Measurements from ENCODE around the gene ABCC4.
A peak's percentile ranks its signal among the peaks of the same experiment; 100 is the strongest.

ABCC4 gene

DNA sequence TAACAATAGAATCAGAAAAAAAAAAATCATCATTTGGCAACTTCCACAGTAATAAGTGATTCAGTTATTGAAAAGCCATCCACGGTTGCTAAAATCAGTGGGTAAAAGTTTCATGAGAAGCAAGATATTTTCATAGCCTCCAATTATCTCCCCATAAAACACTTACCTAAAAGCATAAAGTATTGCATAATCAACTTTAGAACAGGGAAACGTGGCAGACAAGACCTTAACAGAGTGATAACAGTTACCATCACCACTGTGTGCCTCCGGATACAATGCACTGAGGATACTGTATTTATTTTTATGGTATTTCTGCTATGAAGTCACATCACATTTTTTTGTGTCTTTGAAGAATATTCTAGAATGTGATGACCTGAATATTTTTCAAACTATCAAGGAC lies 37.0 kb downstream of the ABCC4 start:
- no peak for DNase-seq
- in situ Hi-C loops (cut with HindIII; ENCODE audit: low pct_ligation_motif_present, low pct_unique_long_range_greater_than_20kb, low sequenced_read_pairs): no loop called here

DNA sequence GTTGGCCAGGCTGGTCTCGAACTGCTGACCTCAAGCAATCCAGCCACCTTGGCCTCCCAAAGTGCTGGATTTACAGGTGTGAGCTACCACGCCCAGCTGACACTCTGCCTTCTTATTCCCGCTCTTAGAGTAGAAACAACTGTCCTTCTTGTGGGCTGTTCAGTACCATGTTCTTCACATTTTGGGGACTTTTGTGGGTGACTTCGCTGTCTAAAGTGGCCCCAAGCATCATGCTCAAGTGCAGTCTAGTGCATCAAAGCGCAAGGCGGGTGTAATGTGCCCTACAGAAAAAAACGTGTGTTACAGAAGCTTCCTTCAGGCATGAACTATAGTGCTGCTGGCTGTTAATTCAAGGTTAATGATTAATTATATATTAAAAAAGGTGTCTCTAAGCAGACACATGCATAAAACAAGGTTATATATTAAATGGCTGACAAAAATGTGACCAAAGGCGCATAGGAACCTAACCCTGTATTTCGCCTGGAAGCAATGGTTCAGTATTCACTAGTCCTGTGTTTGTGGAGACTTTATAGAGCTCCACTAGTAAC lies 38.3 kb downstream of the ABCC4 start:
- DNase-seq: no peak
- in situ Hi-C loops (cut with HindIII; ENCODE audit: low pct_ligation_motif_present, low pct_unique_long_range_greater_than_20kb, low sequenced_read_pairs): no loop called here

DNA sequence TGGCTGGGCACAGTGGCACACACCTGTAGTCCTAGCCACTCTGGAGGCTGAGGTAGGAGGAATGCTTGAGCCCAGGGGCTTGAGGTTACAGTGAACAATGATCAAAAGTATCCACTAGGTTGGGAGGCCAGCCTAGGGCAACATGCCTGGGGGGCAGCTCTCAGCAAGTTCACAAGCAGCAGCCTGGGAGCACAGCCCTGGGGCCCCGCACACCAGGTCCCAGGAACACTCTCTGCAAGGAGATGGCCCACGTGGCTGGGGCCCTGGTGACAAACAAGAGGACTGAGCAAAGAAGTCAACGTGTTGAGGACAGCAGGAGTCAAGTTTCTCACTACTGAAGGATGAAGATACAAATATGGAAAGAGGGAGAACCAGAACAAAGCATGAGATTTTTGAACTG lies 39.3 kb downstream of the ABCC4 start:
- no peak for DNase-seq
- in situ Hi-C loops (cut with HindIII; ENCODE audit: low pct_ligation_motif_present, low pct_unique_long_range_greater_than_20kb, low sequenced_read_pairs): no loop called here

DNA sequence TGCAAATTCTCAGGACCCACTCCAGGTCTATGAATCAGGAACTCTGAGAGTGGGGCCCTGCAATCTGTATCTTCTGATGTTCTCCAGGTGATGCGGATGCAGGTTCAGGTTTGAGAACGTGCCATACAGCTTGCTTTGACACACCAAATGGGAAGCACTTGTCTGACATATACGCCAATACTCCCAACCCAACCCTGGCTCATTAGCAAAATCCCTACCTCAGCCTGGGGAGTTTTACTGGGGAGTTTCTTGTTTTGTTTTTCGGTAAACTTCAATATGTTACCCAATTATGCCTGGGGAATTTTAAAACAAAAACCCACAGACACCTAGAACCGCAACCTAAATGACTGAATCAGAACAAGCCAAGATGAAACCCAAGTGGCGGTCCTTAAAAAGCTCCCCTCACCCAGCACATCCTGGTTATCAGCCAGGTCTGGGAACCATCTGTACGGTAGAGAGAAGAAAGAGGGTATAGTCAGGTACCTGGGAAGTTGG lies 41.2 kb downstream of the ABCC4 start:
- in situ Hi-C loops (cut with HindIII; ENCODE audit: low pct_ligation_motif_present, low pct_unique_long_range_greater_than_20kb, low sequenced_read_pairs): no loop called here
- no peak for DNase-seq

DNA sequence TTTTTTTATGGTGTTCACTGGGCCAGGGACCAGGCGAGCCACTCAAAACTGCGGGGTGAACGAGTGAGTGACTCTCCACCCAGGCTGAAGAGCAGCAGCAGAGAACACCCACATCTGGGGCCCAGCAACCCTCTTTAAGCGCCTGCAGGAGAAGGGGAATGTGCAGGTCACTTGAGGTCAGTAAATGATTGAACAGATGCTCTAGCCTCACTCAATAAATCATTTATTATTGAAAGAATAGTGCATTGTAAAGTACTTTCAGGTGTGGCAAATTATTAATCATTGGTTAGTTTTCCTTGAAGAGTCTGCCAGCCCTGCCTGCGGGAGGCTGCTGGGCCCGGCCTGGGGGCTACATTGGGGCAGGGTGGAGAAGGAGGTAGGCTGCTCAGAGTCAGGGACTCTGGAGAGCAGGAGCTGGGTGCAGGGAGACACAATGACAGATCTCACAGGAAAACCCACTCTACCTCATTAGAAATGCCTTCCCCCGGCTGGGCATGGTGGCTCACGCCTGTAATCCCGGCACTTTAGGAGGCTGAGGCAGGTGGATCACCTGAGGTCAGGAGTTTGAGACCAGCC lies 42.5 kb downstream of the ABCC4 start:
- in situ Hi-C loops (cut with HindIII; ENCODE audit: low pct_ligation_motif_present, low pct_unique_long_range_greater_than_20kb, low sequenced_read_pairs): no loop called here
- DNase-seq: peak; percentile 90

DNA sequence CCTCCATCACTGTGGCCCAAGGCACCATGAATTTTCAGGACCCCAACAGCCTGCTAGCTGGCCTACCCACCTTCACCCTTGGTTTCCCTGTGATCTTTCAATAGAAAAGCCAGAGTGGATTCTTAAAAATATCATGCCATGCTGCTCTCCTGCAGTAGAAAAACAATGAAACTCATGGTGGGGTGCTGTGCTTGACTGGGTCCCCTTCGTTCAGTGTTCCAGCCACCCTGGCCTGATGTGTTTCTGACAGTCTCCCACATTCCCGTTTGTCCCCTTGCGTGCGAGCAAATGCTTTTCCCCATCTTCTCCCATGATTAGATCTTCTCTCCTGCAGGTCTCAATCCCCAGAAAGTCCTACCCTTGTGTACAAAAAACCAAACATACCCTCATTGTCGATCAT lies 43.2 kb downstream of the ABCC4 start:
- DNase-seq: no peak
- in situ Hi-C loops (cut with HindIII; ENCODE audit: low pct_ligation_motif_present, low pct_unique_long_range_greater_than_20kb, low sequenced_read_pairs): no loop called here

DNA sequence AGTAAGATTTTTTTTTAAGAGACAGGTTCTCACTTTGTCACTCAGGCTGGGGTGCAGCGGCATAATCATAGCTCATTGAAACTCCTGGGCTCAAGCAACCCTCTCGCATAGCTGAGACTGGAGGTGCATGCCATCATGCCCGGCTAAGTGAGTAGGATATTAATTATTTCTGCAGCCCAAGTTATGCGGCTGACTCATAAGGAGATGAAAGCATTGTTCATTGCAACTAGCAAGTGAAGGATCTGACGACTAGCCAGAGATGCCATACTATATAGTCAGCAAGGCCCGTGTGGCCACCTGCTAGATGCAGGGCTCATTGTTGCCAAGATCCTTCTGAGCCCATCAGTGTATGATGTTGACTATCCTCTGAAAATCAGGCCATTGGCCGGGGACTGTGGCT lies 45.2 kb downstream of the ABCC4 start:
- DNase-seq: peak; percentile 97
- in situ Hi-C loops (cut with HindIII; ENCODE audit: low pct_ligation_motif_present, low pct_unique_long_range_greater_than_20kb, low sequenced_read_pairs): no loop called here

DNA sequence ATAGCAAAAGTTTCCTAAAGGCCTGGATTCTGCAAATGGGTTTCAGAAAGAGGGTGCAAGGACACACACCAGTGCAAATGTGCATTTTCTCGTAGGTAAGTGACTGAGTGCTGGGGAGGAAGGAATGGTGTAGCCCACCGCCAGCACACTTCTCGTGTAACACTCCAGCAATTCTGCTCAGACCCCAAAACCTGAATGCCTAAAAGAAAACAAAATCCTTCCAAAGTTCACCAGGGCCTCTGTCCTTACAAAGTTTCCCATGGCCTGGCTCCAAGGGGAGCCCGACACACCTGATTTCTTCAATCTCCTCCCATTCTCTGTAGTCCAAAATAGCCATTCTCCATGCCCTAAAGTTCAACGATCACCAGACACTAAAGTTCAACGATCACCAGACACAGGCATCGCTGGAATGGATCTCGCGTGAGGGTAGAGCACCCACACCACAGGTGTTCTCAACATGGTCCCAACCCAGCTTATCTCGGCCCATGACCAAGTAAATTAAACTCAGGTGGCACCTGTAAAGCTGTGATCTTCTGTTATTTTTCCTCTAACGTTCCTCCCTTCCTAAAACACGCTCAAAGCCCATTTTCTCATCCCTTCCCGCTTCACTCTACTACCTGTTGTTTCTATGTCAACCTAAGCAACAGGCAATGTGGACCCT lies 46.0 kb downstream of the ABCC4 start:
- in situ Hi-C loops (cut with HindIII; ENCODE audit: low pct_ligation_motif_present, low pct_unique_long_range_greater_than_20kb, low sequenced_read_pairs): no loop called here
- no peak for DNase-seq

DNA sequence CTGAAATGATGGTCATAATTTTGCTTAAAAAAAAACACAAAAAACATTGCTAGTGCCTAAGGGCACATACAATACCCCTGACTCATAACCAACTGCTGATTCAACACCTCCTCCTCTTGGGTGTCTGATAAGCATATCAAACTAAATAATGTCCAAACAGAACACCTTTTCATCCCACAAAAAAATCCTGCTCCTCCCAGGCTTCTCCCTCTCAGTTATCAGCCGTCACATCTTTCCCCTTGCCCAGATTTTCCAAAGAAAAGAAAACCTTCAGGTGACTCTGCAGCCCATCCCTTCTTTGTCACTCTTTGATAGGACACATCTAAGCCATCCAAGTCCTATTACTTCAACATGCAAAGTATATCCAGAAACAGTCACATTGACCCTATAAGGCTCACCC lies 46.9 kb downstream of the ABCC4 start:
- peak; percentile 40 for DNase-seq
- in situ Hi-C loops (cut with HindIII; ENCODE audit: low pct_ligation_motif_present, low pct_unique_long_range_greater_than_20kb, low sequenced_read_pairs): no loop called here

DNA sequence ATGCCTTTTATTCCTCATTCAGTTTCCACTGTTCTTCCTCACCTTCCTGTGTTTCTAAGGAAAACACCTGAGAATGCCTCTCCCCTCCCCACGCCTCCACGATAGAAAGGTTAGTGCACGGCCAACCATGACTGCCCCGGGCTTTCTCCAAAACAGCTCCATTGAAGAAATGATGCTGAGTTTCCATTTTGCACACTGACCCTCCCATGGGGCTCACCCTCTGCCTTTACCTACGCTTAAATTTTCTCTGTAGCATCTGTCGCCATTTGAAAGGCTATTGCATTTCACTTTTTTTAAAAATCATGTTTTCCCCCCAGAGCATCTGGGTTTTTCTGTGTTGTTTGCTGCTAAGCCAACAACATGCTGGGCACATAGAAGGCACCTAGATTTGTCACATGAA lies 48.2 kb downstream of the ABCC4 start:
- in situ Hi-C loops (cut with HindIII; ENCODE audit: low pct_ligation_motif_present, low pct_unique_long_range_greater_than_20kb, low sequenced_read_pairs): no loop called here
- no peak for DNase-seq

DNA sequence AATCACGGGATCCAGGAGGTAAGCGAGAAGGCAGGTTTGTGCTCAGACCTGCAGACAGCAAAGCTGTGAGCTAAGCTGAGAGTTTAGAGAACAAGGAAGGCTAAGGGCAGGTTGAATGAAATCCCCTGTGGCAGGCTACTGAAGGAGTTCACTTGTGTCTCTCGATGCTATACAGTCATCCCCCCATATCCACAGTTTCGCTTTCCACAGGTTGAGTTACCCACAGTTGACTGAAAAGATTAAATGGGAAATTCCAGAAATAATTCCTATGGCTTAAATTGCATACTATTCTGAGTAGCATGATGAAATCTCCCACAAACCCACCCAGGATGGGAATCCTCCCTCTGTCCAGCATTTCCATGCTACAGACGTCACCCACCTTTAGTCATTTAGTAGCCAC lies 49.6 kb downstream of the ABCC4 start:
- in situ Hi-C loops (cut with HindIII; ENCODE audit: low pct_ligation_motif_present, low pct_unique_long_range_greater_than_20kb, low sequenced_read_pairs): no loop called here
- no peak for DNase-seq

DNA sequence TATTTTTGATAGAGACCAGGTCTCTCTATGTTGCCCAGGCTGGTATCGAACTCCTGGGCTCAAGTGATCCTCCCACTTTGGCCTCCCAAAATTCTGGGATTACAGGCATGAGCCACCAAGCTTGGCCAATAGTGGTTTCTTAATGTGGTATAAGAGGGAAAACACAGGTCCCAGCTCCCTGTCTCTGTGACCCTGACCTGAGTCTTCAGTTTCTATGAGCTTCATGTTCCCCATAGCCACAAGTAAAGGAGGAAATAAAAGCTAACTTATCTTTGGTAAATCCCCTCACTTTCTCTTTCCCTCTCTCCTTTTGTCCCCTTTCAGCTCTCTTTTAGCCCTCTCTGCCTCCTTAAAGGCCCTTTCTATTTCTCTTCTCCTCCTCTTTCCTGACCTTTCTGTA lies 50.3 kb downstream of the ABCC4 start:
- DNase-seq: no peak
- in situ Hi-C loops (cut with HindIII; ENCODE audit: low pct_ligation_motif_present, low pct_unique_long_range_greater_than_20kb, low sequenced_read_pairs): no loop called here

DNA sequence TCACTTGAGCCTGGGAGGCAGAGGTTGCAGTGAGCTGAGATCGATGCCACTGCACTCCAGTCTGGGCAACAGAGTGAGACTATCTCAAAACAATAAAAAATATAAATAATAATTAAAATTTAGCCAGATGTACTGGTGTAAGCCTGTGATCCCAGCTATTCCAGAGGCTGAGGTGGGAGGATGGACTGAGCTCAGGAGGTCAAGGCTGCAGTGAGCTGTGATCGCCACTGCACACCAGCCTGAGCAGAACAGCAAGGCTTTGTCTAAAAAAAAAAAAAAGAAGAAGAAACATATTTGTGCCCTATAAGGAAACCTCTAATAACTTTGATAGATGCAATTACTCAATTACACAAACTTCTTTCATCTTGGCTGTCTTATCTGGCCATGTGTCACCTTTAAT lies 52.3 kb downstream of the ABCC4 start:
- in situ Hi-C loops (cut with HindIII; ENCODE audit: low pct_ligation_motif_present, low pct_unique_long_range_greater_than_20kb, low sequenced_read_pairs): no loop called here
- no peak for DNase-seq

DNA sequence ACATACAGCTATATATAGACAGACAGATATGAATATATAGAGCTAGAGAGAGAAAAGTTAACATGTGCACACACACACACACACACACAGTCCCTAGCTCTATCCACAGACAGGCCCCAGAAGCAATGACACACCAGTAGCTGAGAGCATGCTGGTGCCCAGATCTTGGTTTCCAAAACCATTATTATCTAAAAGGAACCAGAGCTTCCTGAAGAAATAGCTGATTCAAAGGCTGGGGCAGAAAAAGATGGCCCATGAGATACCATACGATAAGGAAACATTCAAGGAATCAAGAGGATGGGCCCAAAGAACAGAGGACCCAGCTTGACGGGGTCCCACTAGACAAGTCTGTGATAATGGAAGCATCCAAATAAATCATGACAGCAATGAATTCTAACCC lies 53.4 kb downstream of the ABCC4 start:
- DNase-seq: no peak
- in situ Hi-C loops (cut with HindIII; ENCODE audit: low pct_ligation_motif_present, low pct_unique_long_range_greater_than_20kb, low sequenced_read_pairs): no loop called here

DNA sequence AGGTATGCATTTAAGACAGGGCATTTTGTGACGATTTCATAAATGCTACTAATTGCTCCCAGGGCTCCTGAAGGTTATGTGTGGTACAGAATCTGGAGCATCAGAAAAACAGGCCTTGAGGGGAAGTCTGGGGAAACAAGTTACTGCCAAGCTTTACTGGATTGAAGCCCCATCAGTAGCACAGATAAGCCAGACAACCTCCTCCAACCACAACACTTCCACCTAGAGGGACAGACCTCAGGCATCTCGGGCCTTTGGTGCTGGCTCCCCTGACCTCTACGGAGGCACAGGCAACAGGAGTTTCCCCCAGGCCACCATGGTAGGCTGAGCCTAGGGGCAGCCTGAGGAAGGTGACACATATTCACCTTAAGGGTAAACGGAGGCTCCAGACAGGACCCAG lies 54.1 kb downstream of the ABCC4 start:
- in situ Hi-C loops (cut with HindIII; ENCODE audit: low pct_ligation_motif_present, low pct_unique_long_range_greater_than_20kb, low sequenced_read_pairs): no loop called here
- no peak for DNase-seq

DNA sequence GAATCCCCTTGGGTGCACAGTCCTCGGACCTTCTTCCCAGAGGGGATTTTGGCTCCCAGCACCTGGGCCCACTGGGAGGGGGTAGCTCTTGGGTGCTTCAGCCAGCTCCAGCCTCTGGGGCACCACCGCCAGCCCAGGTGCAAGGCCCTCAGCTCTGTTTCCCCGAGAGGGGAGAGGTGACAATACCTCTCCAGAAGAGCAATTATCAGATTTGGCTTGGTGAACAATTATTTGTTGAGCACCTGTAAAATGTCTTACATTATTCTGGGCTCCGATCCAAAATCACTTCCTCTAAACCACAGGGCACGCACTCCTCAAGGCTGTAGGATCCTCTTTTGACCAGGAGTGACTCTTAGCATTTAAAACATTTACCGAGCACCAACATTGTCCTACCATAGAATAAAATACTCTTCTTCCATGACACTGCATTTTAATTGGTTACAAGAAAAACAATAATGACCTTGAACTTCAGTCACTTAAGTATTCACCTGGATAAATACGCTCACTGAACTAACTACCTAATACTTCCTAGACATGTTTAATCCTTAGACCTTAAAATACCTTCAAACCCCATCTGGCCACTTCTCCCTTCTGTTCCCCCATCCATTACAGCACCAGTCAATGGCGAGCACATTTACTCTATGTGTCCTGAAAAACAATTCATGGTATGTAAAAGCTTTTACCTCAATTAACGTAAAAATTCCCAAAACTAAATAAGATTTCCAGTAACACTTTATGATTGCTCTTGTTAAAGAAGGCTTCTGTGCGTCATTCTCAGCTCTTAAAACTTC lies 54.8 kb downstream of the ABCC4 start:
- in situ Hi-C loops (cut with HindIII; ENCODE audit: low pct_ligation_motif_present, low pct_unique_long_range_greater_than_20kb, low sequenced_read_pairs): no loop called here

DNA sequence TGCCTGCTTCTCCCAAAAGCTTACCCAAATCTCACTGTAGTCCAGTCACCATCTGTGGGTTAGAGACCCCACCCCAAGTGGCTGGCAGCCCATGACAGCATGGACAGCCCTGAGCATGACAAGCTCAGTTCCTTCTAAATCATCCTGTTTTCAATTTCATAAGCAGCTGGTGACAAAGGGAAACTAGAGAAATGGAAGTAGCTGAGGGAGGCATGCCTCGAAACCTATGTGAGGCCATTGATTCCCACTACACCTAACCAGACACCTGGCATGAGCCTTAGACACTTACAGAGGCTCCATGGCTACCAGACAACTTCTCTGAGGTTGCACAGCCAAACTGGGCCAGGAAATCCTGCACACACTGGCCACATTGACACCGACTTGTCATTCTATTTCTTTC lies 56.2 kb downstream of the ABCC4 start:
- in situ Hi-C loops (cut with HindIII; ENCODE audit: low pct_ligation_motif_present, low pct_unique_long_range_greater_than_20kb, low sequenced_read_pairs): no loop called here
- DNase-seq: no peak

More for the DNA sequence above, 54.8 kb downstream of the ABCC4 start:
- no peak for DNase-seq

DNA sequence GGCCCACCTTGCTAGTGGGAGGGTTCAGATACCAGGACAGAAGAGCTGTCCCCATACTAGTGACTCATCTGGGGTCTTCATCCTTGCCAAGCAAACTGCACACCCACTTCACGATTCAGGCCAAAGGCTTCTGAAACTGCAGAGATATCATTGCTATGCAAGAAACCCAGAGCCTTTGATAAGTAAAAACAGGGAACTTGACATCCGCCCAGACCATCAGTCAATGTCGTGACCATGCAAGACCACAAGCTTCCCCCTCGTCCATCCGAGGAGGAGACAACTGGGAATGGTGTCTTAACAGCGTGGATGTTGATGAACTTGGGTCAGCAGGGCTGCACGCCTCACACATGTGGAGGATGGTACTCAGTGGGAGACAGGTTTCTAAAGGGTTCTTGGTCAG lies 58.0 kb downstream of the ABCC4 start:
- DNase-seq: no peak
- in situ Hi-C loops (cut with HindIII; ENCODE audit: low pct_ligation_motif_present, low pct_unique_long_range_greater_than_20kb, low sequenced_read_pairs): no loop called here

DNA sequence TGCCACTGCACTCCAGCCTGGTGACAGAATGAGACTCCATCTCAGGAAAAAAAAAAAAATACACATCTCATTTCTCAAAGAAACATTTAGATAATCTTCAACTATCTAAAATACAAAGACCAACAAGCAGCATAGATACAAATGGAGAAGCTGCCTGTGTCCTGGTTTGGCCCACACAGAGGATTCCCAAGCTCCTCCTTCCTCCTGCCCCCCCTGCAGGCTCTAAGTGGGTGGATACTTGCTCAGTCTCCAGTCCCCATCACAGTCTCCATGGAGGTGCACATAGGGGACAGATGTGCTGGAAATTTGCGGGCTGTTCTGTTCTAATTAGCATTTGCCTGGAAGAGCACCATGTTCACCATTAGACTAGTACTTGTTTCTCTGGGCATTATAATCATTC lies 59.9 kb downstream of the ABCC4 start:
- no peak for DNase-seq
- in situ Hi-C loops (cut with HindIII; ENCODE audit: low pct_ligation_motif_present, low pct_unique_long_range_greater_than_20kb, low sequenced_read_pairs): no loop called here

DNA sequence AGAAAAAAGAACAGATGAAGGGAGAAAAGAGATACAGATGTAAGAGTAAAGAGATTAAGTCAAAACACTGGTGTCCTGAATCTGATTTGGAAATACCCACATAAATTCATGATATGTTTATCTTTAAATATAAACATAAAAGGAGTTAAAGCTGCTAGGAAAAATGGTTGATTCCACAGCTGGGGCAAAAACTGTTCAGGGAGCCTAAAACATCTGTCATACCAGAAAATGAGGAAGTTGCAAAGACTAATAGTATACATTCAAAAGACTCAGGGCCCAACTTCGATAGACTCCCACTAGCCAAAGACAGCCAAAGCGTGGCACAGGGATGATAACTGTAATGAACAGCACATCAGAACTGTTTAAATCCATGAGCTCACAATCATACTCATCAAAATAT lies 62.0 kb downstream of the ABCC4 start:
- in situ Hi-C loops (cut with HindIII; ENCODE audit: low pct_ligation_motif_present, low pct_unique_long_range_greater_than_20kb, low sequenced_read_pairs): no loop called here
- no peak for DNase-seq

All from ACHN (cell line).